ENCODE measurements around the gene LIAS. TPM values are rescaled to one million over a fixed set of nuclear protein-coding genes. Genes with fewer than 3 reads are reported as not detected.

The LIAS gene
- total RNA-seq, 2 donors from 2014 or later, result 4.9 to 15.3 TPM

GRCh38 chr4:39435659-39436563 is 22.9 kb upstream of the LIAS start:
- no peaks in the 10 kb centered on the region for H3K27me3 ChIP-seq
- no peak for DNase-seq
- H3K9me3 ChIP-seq, result no peaks in the 10 kb centered on the region
- H3K36me3 ChIP-seq (replicated peaks in 1 of 2; ENCODE audit: insufficient read depth in 1 of 2, low read depth in 2 of 2), result no peaks in the 10 kb centered on the region
- no peak for ATAC-seq
- intact Hi-C loops (cut with DNase I), result no loop called here
- TF ChIP-seq CTCF (IDR thresholded peaks at IDR 0.05), result peak in 2 of 7 experiments; percentile 10 to 15
- TF ChIP-seq POLR2A (IDR thresholded peaks at IDR 0.05), result no peak
- 67 to 82% methylated on average over 7 of the region's 7 CpGs for WGBS, 2 donors
- H3K4me3 ChIP-seq, result no peak overlapping the region
- no peaks in the 10 kb centered on the region for H3K4me1 ChIP-seq
- H3K27ac ChIP-seq, result no peak overlapping the region

- H3K9me3 ChIP-seq, result no peaks in the 10 kb centered on the region
- DNase-seq, result no peak
- TF ChIP-seq POLR2A (IDR thresholded peaks at IDR 0.05) (no peak), CTCF (IDR thresholded peaks at IDR 0.05) (no peak)
- H3K4me3 ChIP-seq, result no peak overlapping the region
- ATAC-seq, result no peak
- H3K36me3 ChIP-seq (replicated peaks in 1 of 2; ENCODE audit: insufficient read depth in 1 of 2, low read depth in 2 of 2), result no peaks in the 10 kb centered on the region
- H3K4me1 ChIP-seq, result no peaks in the 10 kb centered on the region
- intact Hi-C loops (cut with DNase I), result no loop called here
- no peak overlapping the region for H3K27ac ChIP-seq
- no peaks in the 10 kb centered on the region for H3K27me3 ChIP-seq
- 56 to 77% methylated on average over 2 of the region's 2 CpGs for WGBS, 2 donors
These were observed 17.3 kb upstream of the LIAS start for GRCh38 chr4:39441593-39441992.

- H3K36me3 ChIP-seq (replicated peaks in 1 of 2; ENCODE audit: insufficient read depth in 1 of 2, low read depth in 2 of 2), result no peaks in the 10 kb centered on the region
- ATAC-seq (no peak), DNase-seq (no peak)
- H3K4me1 ChIP-seq, result peaks cover 5% of the 10 kb centered on the region
- intact Hi-C loops (cut with DNase I), result no loop called here
- H3K4me3 ChIP-seq, result no peak overlapping the region
- no peaks in the 10 kb centered on the region for H3K9me3 ChIP-seq
- TF ChIP-seq POLR2A (IDR thresholded peaks at IDR 0.05) (no peak), CTCF (IDR thresholded peaks at IDR 0.05) (no peak)
- H3K27me3 ChIP-seq, result no peaks in the 10 kb centered on the region
- no peak overlapping the region for H3K27ac ChIP-seq
- WGBS, 2 donors, result 81 to 89% methylated on average over 4 of the region's 4 CpGs
These were observed 15.9 kb upstream of the LIAS start for GRCh38 chr4:39442998-39443397.

- Histone ChIP-seq H3K36me3 (replicated peaks in 1 of 2; ENCODE audit: insufficient read depth in 1 of 2, low read depth in 2 of 2) (no peaks in the 10 kb centered on the region), H3K9me3 (no peaks in the 10 kb centered on the region), H3K27ac (peak overlapping the region in 2 of 4 donors; percentile 27 to 52), H3K4me1 (peaks cover 16% of the 10 kb centered on the region), H3K27me3 (no peaks in the 10 kb centered on the region), H3K4me3 (no peak overlapping the region)
- ATAC-seq (no peak), DNase-seq (no peak)
- 92% methylated on average over 20 of the region's 20 CpGs; no CpG with 5 or more reads in 1 of the 2 donors for WGBS, 2 donors
- TF ChIP-seq POLR2A (IDR thresholded peaks at IDR 0.05) (no peak), CTCF (IDR thresholded peaks at IDR 0.05) (no peak)
- intact Hi-C loops (cut with DNase I), result no loop called here
These were observed 12.4 kb upstream of the LIAS start for GRCh38 chr4:39446483-39446841.

Data from body of pancreas (tissue), 4 donors.